K562 (cell line): Measurements from ENCODE around the gene ZNF316. TPM values are rescaled to one million over a fixed set of nuclear protein-coding genes. Genes with fewer than 3 reads are reported as not detected.
A peak's percentile ranks its signal among the peaks of the same experiment; 100 is the strongest.

ENCODE experiments used
- BCL6 ChIP-seq: fragments of 250-450 bp; sonication (Bioruptor Pico); IDR thresholded peaks from 2 replicates; pipeline ENCODE4 v1.4.0; 2020
- CBFA2T3 ChIP-seq: fragments of 450-650 bp; IDR thresholded peaks from 2 replicates; pipeline ENCODE4 v1.6.1; 2017
- CBX5 ChIP-seq: IDR thresholded peaks from 2 replicates; pipeline ENCODE4 v1.6.1; 2014; ENCODE audit warnings: low read depth, borderline replicate concordance
- E2F1 ChIP-seq: sonication (generic); formaldehyde crosslinking; IDR thresholded peaks from 2 replicates; pipeline ENCODE4 v1.8.1; 2023; ENCODE audit warnings: mild to moderate bottlenecking, missing genetic modification reagents, moderate library complexity
- KDM5B ChIP-seq: fragments of 200-600 bp; sonication (generic); IDR thresholded peaks from 2 replicates; pipeline ENCODE4 v1.6.1; 2012; ENCODE audit warnings: low read depth, mild to moderate bottlenecking, moderate library complexity, low read length, control low read depth, inconsistent platforms; ENCODE audit not compliant: insufficient replicate concordance
- MITF ChIP-seq: IDR thresholded peaks from 2 replicates; pipeline ENCODE4 v1.6.1; 2014; ENCODE audit warnings: antibody characterized with exemption
- MTA1 ChIP-seq: fragments of 450-650 bp; IDR thresholded peaks from 2 replicates; pipeline ENCODE4 v1.6.1; 2017; ENCODE audit warnings: borderline replicate concordance
- NCOR1 ChIP-seq: fragments of 450-650 bp; IDR thresholded peaks from 2 replicates; pipeline ENCODE4 v1.6.1; 2016; ENCODE audit warnings: mild to moderate bottlenecking, moderate library complexity
- PHB ChIP-seq: fragments of 250-450 bp; sonication (Bioruptor Pico); IDR thresholded peaks from 2 replicates; pipeline ENCODE4 v1.5.0; 2021
- RFX7 ChIP-seq: fragments of 250-450 bp; sonication (Bioruptor Pico); IDR thresholded peaks from 2 replicates; pipeline ENCODE4 v1.5.1; 2021; ENCODE audit warnings: mild to moderate bottlenecking
- SRF ChIP-seq, 2 experiments: fragments of 250-450, 450-650 bp in 1 of 2; sonication (Bioruptor Pico) in 1 of 2; sonication (generic) in 1 of 2; formaldehyde crosslinking; IDR thresholded peaks; 2 replicates each; pipeline versions ENCODE4 v1.5.0 to v1.5.1; 2020 to 2022; ENCODE audit warnings: mild to moderate bottlenecking in 1 of 2, missing genetic modification reagents in 1 of 2
- TEAD1 ChIP-seq, 2 experiments: fragments of 450-650 bp in 1 of 2; sonication (generic) in 1 of 2; formaldehyde crosslinking; IDR thresholded peaks; 2 replicates each; pipeline versions ENCODE4 v1.4.0 to v1.8.0; 2020 to 2022; ENCODE audit warnings: mild to moderate bottlenecking in 2 of 2, missing genetic modification reagents in 1 of 2
- TRIM28 ChIP-seq: fragments of 450-650 bp; IDR thresholded peaks from 2 replicates; pipeline ENCODE4 v1.6.1; 2017
- WHSC1 ChIP-seq: IDR thresholded peaks from one replicate; pipeline ENCODE4 v1.6.1; 2012; ENCODE audit warnings: low read length, control low read depth, inconsistent platforms
- ZKSCAN3 ChIP-seq: fragments of 250-450 bp; sonication (Bioruptor Pico); IDR thresholded peaks from 2 replicates; pipeline ENCODE4 v1.4.0; 2020
- ZNF124 ChIP-seq: sonication (generic); formaldehyde crosslinking; IDR thresholded peaks from 2 replicates; pipeline ENCODE4 v1.8.1; 2022; ENCODE audit warnings: missing genetic modification reagents
- ZNF311 ChIP-seq: fragments of 250-450 bp; sonication (Bioruptor Pico); IDR thresholded peaks from 2 replicates; pipeline ENCODE4 v1.4.0; 2020; ENCODE audit warnings: mild to moderate bottlenecking, moderate library complexity
- ZNF561 ChIP-seq: fragments of 450-650 bp; formaldehyde crosslinking; conservative IDR thresholded peaks from 2 replicates; pipeline ENCODE4 v1.4.0; 2020; ENCODE audit warnings: mild to moderate bottlenecking, moderate library complexity
- polyA plus RNA-seq, 8 experiments: library from polyadenylated mRNA; depleted of rRNA in 4 of 8; stranded (reverse) in 5 of 8; unstranded in 3 of 8; fragments of >200 nt; fragmentation: Nextera tagmentation in 2 of 8; fragmentation: Illumina TruSeq in 1 of 8; extraction: Ambion mirVana in 2 of 8; extraction: Trizol in 1 of 8; gene quantifications; 2 replicates each; pipeline versions ENCODE4 v1.2.1 to v1.2.3, GENCODE V29; 2011 to 2014; ENCODE audit warnings: inconsistent platforms in 1 of 8, missing spikeins in 1 of 8
- total RNA-seq, 7 experiments: library from RNA; depleted of rRNA in 6 of 7; stranded (reverse); fragments of >200 nt in 6 of 7; fragmentation: Illumina TruSeq in 2 of 7; extraction: Trizol in 2 of 7; gene quantifications; 2 replicates each; pipeline versions ENCODE4 v1.2.1 to v1.2.3, GENCODE V29; 2011 to 2021; ENCODE audit warnings: low replicate concordance in 1 of 7
- TF ChIP-seq, protein P1 (sequence below): fragments of 250-450 bp; sonication (Bioruptor Pico); IDR thresholded peaks from 2 replicates; pipeline ENCODE4 v1.9.0; 2021; ENCODE audit warnings: mild to moderate bottlenecking, inconsistent platforms
- TF ChIP-seq, protein P2 (sequence below): sonication (generic); formaldehyde crosslinking; IDR thresholded peaks from 2 replicates; pipeline ENCODE4 v1.8.0; 2023; ENCODE audit warnings: mild to moderate bottlenecking, missing genetic modification reagents
- TF ChIP-seq, protein P3 (sequence below): IDR thresholded peaks from 2 replicates; pipeline ENCODE4 v1.6.1; 2011; ENCODE audit warnings: borderline replicate concordance, low read depth, mild to moderate bottlenecking, moderate library complexity, low read length; ENCODE audit not compliant: insufficient read depth, poor library complexity, severe bottlenecking

Gene ZNF316
- total and polyA plus RNA-seq, 9 of the 15 experiments (the other 6 are each of a cell fraction or from before 2014, with no cell fraction given): 0.10 to 34.0 (median 8.6) TPM

DNA sequence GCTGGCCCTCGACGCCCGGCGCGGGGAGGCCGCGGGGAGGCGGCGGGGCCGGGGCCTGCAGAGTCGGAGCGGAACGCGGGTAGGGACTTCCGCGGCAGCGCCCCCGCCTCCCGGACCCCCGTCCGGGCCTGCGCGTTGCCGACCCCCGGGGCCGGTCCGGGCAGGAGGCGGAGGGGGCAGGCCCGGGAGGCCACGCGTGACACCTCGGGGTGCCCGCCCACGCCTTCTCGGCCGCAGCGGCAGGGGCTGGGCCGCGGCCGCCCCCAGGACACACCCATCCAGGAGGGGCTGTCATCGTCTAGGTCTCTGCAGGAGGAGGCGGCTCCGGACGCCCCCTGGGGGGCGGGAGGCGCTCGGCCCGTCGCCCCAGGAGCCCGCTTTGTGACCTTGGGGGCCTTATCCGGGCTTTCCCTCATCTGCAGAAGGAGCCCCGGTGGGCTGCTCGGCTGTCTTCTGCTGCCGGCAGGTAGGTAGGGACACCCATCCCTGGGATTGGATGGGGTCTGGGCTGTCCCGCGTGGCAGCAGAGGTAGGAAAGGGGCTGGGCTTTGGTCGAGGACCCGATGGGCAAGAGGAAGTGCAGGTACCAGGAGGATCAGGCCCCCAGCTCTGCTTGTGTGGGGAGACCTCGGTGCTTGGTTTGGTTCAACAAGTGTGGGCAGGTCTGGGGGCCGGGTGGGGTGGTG is 569 bp downstream of the ZNF316 start (continued):
- no peak for TF ChIP-seq TEAD1 (CRISPR knock-in tag; IDR thresholded peaks at IDR 0.05)
- TF ChIP-seq SRF (CRISPR knock-in tag; IDR thresholded peaks at IDR 0.05): peak in 1 of 2 experiments; percentile 41; a peak in 1 of 4 replicates
- no peak for TF ChIP-seq ZNF311 (CRISPR knock-in tag)
- no peak for TF ChIP-seq WHSC1
- TF ChIP-seq CBX5: no peak
- TF ChIP-seq BCL6: no peak
- TF ChIP-seq MTA1: no peak
- no peak; the same call in 1 of the 2 replicates for TF ChIP-seq TRIM28
- TF ChIP-seq KDM5B: no peak
- TF ChIP-seq RFX7 (CRISPR knock-in tag): no peak
- TF ChIP-seq, protein P1, sequence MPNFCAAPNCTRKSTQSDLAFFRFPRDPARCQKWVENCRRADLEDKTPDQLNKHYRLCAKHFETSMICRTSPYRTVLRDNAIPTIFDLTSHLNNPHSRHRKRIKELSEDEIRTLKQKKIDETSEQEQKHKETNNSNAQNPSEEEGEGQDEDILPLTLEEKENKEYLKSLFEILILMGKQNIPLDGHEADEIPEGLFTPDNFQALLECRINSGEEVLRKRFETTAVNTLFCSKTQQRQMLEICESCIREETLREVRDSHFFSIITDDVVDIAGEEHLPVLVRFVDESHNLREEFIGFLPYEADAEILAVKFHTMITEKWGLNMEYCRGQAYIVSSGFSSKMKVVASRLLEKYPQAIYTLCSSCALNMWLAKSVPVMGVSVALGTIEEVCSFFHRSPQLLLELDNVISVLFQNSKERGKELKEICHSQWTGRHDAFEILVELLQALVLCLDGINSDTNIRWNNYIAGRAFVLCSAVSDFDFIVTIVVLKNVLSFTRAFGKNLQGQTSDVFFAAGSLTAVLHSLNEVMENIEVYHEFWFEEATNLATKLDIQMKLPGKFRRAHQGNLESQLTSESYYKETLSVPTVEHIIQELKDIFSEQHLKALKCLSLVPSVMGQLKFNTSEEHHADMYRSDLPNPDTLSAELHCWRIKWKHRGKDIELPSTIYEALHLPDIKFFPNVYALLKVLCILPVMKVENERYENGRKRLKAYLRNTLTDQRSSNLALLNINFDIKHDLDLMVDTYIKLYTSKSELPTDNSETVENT (CRISPR knock-in tag): peak; percentile 89
- no peak for TF ChIP-seq ZNF561
- TF ChIP-seq CBFA2T3: no peak
- TF ChIP-seq, protein P2, sequence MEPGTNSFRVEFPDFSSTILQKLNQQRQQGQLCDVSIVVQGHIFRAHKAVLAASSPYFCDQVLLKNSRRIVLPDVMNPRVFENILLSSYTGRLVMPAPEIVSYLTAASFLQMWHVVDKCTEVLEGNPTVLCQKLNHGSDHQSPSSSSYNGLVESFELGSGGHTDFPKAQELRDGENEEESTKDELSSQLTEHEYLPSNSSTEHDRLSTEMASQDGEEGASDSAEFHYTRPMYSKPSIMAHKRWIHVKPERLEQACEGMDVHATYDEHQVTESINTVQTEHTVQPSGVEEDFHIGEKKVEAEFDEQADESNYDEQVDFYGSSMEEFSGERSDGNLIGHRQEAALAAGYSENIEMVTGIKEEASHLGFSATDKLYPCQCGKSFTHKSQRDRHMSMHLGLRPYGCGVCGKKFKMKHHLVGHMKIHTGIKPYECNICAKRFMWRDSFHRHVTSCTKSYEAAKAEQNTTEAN (CRISPR knock-in tag): no peak
- TF ChIP-seq PHB (CRISPR knock-in tag): no peak
- no peak for TF ChIP-seq ZKSCAN3 (CRISPR knock-in tag)
- TF ChIP-seq, protein P3, sequence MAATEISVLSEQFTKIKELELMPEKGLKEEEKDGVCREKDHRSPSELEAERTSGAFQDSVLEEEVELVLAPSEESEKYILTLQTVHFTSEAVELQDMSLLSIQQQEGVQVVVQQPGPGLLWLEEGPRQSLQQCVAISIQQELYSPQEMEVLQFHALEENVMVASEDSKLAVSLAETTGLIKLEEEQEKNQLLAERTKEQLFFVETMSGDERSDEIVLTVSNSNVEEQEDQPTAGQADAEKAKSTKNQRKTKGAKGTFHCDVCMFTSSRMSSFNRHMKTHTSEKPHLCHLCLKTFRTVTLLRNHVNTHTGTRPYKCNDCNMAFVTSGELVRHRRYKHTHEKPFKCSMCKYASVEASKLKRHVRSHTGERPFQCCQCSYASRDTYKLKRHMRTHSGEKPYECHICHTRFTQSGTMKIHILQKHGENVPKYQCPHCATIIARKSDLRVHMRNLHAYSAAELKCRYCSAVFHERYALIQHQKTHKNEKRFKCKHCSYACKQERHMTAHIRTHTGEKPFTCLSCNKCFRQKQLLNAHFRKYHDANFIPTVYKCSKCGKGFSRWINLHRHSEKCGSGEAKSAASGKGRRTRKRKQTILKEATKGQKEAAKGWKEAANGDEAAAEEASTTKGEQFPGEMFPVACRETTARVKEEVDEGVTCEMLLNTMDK: peak; percentile 100
- no peak for TF ChIP-seq ZNF124 (CRISPR knock-in tag)
- TF ChIP-seq E2F1 (CRISPR knock-in tag): no peak
- no peak for TF ChIP-seq NCOR1
- TF ChIP-seq MITF: no peak
